GM21367 (cell line): ENCODE results near the gene HRAS.
A peak's percentile ranks its signal among the peaks of the same experiment; 100 is the strongest.

Experiments
- ATAC-seq: cut with Tn5 transposase; IDR thresholded peaks from one replicate; pipeline ENCODE4 v1.9.1; 2021; ENCODE audit not compliant: unreplicated experiment

Gene HRAS

DNA sequence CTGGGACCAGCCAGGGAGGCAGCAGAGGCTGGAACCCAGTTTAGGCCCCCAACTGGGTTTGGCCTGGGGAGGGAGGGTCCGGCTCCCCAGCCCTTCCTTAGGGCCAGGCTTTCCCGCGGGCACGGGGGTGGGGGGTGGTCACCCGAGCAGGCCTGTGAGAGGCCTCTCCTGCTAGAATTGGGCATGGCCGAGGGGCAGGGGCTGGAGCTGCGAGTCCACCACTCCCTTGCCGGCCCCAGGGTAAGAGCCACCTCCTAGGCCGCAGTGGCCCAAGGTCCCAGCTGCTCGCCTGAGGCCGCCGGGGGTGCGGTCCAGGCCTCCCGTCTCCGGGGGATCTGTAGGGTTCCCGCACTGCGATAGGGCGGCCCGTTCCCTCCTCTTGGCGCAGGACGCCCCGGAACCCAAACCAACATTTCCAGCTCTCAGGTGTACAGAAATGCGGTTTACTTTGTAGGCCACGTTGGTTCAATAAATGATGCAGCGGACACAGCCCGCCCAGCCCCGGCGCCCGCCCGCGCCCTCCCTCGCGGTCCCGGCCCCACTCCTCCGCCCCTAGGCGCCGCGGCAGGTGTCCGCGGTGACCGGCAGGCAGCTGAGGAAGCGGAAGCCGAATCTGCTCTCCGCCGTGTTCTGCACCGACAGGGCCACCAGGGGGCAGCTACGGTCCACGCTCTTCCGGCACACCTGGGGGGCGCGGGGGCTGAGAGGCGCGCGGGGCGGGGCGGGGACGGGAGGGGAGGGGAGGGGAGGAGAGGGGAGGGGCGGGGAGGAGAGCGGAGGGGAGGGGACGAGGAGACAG lies 19.3 kb upstream of the HRAS start:
- no peak for ATAC-seq

DNA sequence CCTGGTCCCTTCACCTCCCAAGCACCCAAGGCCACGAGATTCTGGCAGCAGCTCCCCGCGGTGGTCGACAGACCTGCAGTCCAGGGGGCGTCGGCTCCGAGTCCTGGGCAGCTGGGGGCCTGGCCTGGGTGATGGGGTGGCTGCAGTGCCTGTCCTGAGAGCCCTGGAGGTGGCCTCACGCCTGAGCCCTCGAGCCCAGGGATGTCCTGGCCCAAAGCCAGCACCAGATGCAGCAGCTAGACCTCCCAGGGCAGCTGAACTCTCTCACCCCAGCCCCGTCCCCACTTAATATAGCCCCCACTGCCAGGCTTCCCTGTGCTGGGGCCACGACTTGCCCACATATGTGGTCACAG lies 18.6 kb upstream of the HRAS start:
- ATAC-seq: no peak

DNA sequence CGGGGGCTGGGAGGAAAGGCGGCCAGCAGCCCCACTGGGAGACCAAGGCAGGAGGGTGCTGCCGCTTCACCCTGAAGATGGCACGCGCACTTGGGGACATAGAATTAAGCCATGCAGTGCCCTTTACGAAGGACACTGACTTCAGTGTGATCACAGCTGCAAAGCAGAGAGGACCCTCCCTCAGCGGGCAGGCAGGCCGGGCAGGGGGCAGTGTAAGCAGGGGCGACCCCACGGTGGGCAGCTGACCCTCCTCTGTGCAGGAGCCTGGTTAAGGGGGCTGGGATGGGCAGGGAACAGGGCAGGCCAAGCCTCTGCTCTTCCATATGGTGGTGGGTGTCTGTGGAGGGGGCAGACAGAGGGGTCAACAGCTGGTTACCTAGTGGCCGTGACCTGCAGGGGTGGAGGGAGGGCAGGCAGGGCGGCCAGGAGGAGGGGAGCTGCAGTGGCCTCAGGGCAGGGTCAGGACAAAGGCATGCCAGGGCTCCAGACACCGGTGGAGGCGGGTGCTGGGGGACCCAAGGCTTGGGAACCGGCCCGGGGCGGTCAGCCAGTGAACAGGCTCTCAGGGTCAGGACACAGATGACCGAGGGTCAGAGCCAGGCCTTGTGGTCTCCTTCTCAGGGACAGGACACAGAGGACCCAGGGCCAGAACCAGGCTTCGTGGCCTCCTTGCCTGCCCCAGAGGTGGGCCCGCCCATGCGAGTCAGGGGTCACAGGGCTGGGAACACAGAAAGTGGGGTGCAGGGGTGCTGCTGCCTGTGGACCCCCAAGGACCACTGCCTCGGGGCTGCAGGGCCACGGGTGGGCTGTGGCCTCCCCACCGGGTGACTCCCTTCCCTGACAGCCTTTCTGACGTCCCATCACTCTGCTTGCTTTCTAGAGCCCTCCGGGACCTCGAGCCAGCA lies 18.0 kb upstream of the HRAS start:
- ATAC-seq: no peak

DNA sequence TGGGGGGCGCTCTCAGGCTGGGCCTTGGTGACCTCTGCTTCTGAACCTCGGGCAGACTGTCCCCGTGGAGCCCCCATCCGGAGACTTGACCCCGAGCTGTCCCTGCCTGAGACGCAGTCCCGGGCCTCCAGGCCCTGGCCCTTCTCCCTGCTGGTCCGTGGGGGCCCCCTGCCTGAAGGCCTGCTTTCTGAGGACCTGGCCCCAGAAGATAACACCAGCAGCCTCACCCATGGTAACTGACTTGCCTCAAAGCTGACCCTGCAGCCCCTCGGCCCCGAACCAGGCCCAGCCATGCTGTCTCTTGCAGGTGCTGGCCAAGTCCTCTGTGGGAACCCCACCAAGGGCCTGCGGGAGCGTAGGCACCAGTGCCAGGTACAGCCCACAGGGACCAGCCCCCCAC lies 16.2 kb upstream of the HRAS start:
- ATAC-seq: no peak

DNA sequence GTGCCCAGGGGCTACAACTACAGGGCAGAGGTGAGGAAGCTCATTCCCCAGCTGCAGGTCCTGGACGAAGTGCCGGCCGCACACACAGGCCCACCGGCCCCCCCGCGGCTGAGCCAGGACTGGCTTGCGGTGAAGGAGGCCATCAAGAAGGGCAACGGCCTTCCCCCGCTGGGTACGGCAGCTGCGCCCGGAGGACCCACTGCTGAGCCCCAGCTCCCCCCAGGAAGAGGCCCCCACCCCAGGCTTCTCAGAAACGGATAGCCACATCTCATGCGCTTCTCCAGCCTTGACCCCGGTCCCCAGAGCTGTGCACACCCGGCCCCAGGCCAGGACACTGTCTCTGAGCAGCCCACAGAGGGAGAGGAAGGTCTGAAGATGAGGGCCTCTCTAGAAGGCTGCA lies 15.8 kb upstream of the HRAS start:
- ATAC-seq: no peak

DNA sequence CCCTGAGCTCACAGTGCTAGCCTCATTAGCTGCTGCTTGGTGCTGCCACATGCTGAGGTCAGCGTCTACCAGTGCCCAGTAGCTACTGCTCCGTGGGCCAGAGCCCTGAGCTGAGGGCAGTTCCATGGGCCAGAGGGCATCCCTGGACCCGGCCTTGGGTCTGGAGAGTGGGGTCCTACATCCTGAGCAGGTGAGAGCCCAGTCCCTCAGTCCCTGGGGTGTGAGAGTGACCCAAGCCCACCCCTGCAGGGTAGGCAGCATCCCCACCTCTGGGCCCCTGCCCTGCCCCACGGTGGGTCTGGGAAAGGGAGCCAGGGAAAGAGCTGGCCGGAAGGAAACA lies 15.3 kb upstream of the HRAS start:
- ATAC-seq: no peak

DNA sequence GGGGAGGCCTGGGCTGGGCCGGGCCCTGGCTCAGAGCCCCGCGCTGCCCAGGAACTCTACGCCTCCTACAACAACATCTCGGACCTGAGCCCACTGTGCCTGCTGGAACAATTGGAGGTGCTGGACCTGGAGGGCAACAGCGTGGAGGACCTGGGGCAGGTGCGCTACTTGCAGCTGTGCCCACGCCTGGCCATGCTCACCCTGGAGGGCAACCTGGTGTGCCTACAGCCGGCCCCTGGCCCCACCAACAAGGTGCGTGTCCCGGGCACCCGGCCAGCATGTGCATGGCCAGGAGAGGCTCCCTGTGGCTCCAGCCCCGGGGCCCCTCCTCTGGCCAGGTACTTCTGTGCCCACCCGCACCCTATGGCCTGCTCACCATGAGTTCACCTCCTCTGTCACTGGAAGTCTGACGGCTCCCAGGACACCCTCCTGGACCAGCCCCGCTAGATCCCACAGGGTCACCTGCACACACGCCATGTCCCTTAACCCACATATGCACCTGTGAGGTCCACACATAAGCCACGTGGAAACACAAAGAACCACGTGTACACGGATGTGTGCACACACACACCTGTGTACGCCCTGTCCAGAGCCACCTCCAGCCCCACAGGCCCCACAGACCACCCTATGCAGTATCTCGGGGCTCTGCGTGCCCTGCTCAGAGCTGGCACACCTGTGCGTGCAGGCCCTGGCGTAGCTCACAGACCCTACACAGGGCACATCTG lies 14.8 kb upstream of the HRAS start:
- ATAC-seq: no peak

DNA sequence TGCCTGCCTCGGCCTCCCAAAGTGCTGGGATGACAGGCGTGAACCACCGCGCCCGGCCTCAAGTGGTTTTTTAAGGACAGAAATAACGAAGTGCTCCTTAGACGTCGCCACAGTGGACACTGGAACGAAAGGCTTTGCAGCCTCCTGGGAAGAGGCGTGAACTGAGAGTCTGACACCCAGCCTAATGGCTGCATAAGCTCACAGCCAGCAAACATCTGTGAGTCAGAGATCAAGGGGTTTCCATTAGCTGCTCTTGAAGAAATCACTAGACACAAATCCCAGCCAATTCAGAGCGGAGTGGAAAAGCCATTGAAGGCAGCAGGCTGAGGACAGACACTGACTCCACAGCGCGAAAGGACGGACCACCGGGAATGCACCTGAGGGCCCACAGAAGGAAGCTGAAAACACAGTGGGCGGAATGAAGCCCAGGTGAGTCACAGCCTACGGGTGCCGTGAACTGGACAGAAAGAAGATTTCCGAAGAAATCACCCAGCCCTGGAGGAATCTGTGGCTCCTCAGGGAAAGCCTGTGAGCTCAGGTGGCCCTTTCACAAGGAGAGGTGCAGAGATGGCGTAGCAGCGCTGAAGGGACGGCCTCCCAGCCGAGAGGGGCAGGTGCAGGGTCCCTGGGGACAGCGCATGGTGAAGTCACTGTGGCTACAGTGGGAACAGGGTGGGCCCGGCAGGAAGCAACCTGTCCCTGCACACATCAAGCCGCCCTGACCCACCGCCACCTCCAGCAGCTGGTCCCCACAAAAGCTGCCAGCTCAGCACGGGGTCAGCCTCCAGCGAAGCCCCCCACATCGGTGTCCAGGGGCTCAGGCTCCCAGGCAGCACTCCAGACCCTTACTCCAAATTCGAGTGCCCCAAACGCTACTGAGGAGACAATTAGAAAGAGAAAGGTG lies 13.6 kb upstream of the HRAS start:
- no peak for ATAC-seq

DNA sequence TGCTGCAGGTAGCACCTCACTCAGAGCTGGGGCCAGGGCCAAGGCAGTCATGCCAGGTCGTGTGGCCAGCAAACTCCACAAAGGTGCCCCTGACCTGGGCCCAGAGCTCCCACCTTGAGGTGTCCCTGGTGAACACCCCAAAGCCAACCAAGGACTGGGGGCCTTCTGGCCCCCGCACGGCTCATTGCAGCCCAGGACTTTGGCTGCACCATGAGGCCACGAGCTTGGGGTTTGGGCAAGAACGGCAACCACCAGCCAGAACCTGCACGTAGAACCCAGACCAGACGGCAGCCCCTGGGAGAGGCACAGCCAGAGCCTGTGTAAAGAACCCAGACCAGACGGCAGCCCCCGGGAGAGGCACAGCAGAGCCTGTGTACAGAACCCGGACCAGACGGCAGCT lies 9.8 kb upstream of the HRAS start:
- ATAC-seq: no peak

DNA sequence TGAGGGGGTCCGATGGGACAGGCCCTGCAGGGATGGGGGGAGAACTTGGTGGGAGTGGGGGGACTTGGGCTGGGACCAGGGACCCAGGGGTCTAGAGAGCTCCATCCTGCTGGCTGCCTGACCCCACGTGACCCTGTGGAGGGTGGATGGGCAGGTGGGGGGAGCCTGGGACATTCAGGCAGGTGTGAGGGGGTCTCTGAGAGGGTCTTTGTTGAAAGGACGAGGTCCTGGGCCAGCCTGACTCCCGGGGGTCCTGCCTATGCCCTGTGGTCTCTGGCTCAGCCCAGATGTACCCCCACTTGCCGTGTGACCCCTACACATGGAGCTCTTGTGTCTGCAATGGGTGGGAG lies 9.4 kb upstream of the HRAS start:
- no peak for ATAC-seq

DNA sequence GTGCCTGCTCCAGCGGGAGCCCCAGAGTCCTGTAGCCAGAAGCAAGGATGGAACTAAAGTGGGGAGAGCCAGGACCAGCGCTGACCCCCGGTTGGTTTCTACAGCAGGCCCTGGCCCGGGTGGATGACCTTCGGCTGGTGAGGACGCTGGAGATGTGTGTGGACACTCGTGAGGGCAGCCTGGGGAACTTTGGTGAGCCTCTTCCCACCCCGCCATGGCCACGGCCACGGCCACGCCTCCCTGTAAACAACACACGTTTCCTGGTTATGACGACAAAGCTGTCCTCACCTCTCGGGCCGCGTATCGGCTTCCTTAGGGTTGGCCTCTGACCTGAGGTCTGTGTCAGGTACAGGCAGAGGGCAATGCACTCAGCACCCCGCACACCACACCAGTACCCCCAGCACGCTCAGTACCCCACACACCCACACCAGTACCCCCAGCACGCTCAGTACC lies 6.1 kb upstream of the HRAS start:
- ATAC-seq: no peak

DNA sequence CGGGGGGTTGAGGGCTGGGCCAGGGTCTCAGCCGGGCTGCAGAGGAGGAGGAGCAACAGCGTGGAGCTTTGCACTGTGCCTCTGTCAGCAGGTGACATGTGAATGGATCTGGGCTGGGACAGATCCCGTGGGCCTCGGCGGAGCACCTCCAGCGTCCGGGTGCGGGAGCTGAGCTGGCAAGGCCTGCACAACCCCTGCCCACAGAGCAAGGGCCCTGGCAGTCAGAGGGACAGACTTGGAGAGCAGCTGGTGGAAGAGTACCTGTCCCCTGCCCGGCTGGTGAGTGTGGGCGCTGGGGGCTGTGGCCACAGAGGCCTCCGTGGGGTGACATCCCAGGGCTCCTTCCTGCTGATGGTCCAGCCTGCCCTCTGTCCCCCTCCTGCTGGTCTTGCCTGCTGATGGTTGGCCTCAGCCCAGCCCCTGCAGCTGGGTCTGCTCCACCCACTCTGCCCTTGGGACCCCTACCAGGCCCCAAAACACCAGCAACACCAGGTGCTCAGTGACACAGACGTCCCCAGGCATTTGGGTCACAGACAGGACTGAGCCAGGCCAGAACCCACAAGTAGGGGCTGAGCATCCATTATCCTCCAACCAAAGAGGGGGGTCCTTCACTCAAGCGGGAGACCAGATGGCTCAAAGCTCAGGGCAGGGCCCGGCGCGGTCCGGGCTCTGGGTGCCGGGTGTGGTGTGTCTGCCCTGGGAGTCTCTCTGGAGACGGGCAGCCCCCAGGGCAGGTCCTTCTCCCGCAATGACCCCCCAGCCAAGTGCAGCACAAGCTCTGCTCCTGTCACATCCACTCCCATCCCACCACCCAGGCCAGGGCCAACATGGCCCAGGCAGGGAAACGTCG lies 5.4 kb upstream of the HRAS start:
- ATAC-seq: no peak

DNA sequence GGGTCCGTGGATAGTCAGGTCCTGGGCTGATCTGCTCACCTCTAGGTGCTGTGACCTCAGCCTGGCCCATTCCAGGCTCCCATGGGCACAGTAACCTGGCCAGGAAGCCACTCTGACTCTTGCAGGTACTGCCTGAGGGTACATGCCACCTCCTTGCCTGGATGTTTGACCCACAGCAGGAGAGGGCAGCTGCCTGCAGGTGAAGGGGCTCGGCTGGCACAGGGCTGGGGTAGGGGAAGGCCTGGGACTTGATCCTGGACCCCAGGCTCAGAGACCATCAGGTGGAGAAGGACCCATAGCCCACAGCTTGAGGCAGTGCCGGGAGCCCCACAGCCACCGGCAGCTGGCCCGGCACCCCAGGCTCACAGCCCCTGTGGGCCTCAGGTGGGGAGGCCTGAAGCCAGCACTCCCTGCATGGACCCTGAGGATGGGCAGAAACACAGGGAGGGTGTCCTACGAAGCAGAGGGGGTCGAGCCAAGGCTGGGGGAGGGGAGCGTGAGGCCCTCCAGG lies 4.7 kb upstream of the HRAS start:
- ATAC-seq: no peak

DNA sequence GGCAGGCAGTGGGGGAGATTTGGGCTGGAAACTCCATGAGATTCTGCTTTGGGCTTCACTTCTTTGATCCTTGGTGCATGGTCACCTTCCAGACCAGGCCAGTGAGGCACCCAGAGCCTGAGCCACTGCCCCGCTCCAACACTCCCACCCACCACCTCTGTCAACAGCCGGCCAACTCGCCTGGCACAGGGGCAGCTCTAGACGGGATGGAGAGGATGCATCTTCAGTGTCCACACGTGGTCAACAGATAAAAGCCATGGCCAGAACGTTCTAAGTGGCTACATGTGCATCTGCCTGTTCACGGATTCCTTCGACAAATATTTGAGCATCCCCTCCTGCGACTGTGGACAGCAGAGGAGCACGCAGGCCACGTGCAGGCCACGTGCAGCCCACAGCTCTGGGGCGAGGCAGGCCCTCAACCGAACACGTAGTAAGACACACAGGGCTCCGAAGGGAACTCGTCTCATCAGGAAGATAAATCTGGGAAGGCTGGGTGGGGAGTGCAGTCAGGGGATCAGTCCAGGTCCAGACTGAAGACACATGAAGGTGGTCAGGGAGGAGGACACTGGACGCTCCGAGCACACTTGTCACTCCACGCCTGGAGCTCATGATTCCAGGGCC lies 3.2 kb upstream of the HRAS start:
- no peak for ATAC-seq

DNA sequence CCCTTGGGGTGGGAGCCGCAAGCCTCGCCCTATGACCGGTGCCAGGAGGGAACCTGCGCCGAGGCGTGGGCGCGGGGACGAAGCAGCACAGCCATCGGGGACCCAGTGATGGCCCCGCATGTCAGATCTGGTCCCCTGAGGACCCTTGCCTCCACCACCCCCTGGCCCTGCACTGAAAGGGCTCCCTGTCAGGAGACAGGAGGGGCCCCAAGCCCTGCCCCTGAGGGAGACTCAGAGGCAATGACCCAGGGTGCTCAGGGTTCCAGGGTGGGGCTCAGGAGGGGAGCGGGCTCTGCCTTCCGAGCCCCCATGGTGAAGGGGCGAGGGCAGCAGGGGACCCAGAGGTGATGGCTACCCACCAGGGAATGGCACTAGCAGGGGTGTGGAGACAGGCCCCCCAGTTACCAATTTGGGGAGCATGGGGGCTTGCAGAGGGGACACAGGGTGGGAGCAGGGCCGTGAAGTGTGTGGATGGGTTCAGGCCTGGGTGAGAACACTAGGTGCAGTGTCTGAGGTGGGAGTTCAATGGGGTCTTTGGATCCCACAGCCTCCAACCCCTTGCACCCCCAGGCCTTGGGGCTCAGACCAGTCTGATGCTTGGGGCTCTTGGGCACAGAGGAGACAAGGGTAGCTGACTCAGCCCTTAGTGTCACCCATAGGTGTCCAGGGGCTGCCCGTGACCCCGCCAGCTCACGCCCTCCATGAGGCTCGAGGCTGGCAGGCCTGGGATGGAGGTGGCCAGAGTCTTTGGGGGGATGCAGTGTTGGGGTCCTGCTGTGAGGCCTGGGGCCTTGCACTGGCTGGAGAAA lies 2.5 kb upstream of the HRAS start:
- no peak for ATAC-seq

DNA sequence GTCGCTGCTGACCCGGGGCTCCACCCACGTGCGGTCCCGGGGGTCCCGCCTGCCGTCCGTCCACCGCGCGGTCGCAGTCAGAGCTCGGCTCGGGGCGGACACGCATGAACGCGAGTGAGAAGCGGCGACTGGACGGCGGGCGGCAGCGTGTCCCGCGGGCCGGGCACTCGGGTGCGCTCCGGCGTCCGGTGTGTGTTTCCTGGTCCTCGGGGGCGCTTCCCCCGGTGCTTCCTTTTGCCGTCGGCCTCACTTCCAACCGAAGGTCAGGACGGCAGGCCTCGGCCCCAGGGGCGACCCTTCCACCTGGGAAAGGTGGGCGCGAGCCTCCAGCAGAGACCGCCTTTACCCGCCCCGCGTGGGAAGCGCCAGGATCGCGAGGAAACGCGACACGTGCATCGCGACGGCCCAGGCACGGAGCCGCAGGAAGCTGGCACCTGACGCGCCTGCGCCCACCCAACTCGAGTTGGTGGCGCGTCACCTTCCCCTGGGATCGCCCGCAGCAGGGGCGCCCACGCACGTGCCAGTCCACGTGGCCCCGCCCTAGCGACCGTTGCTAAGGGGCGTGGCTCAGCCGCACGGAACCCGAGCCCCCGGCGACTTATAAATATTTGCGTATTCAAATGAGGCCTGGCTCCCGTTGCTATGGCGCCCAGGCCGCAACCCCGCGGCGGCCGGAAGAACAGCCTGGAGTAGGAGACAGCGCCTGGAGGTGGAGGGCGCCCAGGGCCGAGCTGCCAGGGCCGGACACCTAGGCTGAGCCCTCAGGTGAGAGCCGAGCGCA lies 1.7 kb upstream of the HRAS start, which contains the start of gene LRRC56:
LRRC56 (plus strand) TSS at position 687 of the 781 bp plus-strand sequence. CDS start 3,158 bp downstream, outside the sequence.
- peak; percentile 45 for ATAC-seq

DNA sequence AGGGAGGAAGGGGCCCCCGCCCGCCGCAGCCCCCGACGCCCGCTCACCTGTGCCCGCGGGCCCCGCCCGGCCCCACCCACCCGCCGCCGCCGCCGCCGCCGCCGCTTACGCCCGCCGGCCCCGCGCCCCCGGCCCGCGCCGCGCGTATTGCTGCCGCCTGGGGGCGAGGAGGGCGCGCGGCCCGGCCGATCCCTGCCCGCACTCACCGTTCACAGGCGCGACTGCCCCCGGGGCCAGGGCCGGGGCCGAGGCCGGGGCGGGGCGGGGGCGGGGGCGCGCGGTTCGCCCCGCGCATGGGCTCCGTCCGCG lies 212 bp downstream of the HRAS start:
- no peak for ATAC-seq
